OCI-LY7 (cell line): Measurements from ENCODE around the gene NAGLU.
"Not testable (repeated sequence)": the region's sequence is repeated elsewhere in the genome, so short reads cannot be mapped to it uniquely, and the experiment has no call there.

Source experiments
- EZH2phosphoT487 ChIP-seq: fragments of 200-600 bp; sonication (generic); IDR thresholded peaks from 2 replicates; pipeline ENCODE4 v1.6.1; 2018; ENCODE audit warnings: low read depth, borderline replicate concordance, mild to moderate bottlenecking, mixed run types, antibody characterized with exemption, low read length, moderate library complexity, mixed read lengths
- TF ChIP-seq, protein P1 (sequence below): fragments of 200-600 bp; sonication (generic); conservative IDR thresholded peaks from 2 replicates; pipeline ENCODE4 v1.5.1; 2014; ENCODE audit warnings: mild to moderate bottlenecking, antibody characterized with exemption, low read length, moderate library complexity, mixed read lengths

DNA sequence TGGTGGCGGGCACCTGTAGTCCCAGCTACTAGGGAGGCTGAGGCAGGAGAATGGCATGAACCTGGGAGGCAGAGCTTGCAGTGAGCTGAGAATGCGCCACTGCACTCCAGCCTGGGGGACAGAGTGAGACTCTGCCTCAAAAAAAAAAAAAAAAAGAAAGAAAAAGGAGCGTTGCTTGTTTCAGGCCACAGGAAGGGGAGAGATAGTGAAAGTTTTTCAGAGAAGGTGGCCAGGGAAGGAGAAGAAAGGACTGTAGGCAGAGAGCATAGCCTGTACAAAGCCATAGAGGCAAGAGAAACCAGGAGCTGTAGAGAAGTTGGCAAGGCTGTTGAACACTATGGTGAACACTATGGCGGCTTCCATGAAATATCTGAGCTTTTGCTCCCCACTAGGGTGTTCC is 4.5 kb downstream of the NAGLU start:
- TF ChIP-seq, protein P1, sequence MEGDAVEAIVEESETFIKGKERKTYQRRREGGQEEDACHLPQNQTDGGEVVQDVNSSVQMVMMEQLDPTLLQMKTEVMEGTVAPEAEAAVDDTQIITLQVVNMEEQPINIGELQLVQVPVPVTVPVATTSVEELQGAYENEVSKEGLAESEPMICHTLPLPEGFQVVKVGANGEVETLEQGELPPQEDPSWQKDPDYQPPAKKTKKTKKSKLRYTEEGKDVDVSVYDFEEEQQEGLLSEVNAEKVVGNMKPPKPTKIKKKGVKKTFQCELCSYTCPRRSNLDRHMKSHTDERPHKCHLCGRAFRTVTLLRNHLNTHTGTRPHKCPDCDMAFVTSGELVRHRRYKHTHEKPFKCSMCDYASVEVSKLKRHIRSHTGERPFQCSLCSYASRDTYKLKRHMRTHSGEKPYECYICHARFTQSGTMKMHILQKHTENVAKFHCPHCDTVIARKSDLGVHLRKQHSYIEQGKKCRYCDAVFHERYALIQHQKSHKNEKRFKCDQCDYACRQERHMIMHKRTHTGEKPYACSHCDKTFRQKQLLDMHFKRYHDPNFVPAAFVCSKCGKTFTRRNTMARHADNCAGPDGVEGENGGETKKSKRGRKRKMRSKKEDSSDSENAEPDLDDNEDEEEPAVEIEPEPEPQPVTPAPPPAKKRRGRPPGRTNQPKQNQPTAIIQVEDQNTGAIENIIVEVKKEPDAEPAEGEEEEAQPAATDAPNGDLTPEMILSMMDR = not testable (repeated sequence)
- TF ChIP-seq EZH2phosphoT487 = not testable (repeated sequence)
